Prostate gland (tissue), 2 donors: Measurements from ENCODE around the gene HS6ST3.

Experiments used
- POLR2AphosphoS5 ChIP-seq: sonication (generic); formaldehyde crosslinking; IDR thresholded peaks from one replicate; pipeline ENCODE4 v1.6.1; 2017; ENCODE audit warnings: antibody characterized with exemption
- TF ChIP-seq, protein P1 (sequence below), 4 experiments: fragments of 200-600 bp in 2 of 4; fragments of 450-650 bp in 2 of 4; sonication (generic) in 2 of 4; IDR thresholded peaks; 1 replicate in 3 of 4; 2 replicates in 1 of 4; pipeline ENCODE4 v1.5.1; 2016 to 2019; ENCODE audit warnings: antibody characterized with exemption in 4 of 4, mild to moderate bottlenecking in 2 of 4, moderate library complexity in 2 of 4

DNA sequence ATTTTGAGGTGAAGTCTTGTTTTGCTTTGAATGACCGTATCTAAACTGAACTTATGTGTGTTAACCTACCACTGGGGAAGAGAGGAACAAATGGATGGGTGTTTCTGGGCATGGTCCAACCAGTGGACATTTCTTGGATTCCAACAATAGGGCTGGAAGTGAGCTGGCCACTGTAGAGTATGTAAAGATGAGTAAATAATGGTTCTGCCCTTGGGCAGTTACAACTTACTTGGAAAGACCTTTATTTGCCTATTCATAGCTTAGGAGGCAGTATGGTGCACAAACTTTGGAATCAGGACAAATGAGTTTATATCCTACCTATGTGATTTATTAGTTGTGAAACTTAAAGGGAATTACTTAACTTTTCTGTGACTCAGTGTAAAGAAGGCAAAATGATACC lies 429.5 kb downstream of the HS6ST3 start:
- TF ChIP-seq, protein P1, sequence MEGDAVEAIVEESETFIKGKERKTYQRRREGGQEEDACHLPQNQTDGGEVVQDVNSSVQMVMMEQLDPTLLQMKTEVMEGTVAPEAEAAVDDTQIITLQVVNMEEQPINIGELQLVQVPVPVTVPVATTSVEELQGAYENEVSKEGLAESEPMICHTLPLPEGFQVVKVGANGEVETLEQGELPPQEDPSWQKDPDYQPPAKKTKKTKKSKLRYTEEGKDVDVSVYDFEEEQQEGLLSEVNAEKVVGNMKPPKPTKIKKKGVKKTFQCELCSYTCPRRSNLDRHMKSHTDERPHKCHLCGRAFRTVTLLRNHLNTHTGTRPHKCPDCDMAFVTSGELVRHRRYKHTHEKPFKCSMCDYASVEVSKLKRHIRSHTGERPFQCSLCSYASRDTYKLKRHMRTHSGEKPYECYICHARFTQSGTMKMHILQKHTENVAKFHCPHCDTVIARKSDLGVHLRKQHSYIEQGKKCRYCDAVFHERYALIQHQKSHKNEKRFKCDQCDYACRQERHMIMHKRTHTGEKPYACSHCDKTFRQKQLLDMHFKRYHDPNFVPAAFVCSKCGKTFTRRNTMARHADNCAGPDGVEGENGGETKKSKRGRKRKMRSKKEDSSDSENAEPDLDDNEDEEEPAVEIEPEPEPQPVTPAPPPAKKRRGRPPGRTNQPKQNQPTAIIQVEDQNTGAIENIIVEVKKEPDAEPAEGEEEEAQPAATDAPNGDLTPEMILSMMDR (IDR thresholded peaks at IDR 0.05) = no peak
- no peak for TF ChIP-seq POLR2AphosphoS5
